ENCODE results near the gene BEST2.
"Not testable (repeated sequence)": the region's sequence is repeated elsewhere in the genome, so short reads cannot be mapped to it uniquely, and the experiment has no call there.

Gene BEST2

GRCh38 chr19:12788682-12789097, 37.1 kb downstream of the BEST2 start:
- peak; percentile 73 for DNase-seq

GRCh38 chr19:12789098-12789903, 37.7 kb downstream of the BEST2 start:
- DNase-seq, result no peak

- DNase-seq, result peak; percentile 96
These were observed 38.5 kb downstream of the BEST2 start for GRCh38 chr19:12789904-12790619.

- no peak for DNase-seq
These were observed 39.2 kb downstream of the BEST2 start for GRCh38 chr19:12790628-12791344.

GRCh38 chr19:12791345-12792050, 39.9 kb downstream of the BEST2 start, which contains the start of gene JUNB:
TSS of gene JUNB (plus strand) at chr19:12791486. CDS start at chr19:12791772, 286 bp downstream.
- peak; percentile 96 for DNase-seq

- peak; percentile 41 for DNase-seq
These were observed 40.7 kb downstream of the BEST2 start for GRCh38 chr19:12792051-12792852.

GRCh38 chr19:12792853-12793289, 41.3 kb downstream of the BEST2 start:
- DNase-seq, result no peak

GRCh38 chr19:12793290-12794195, 42.0 kb downstream of the BEST2 start:
- DNase-seq, result peak; percentile 93

- no peak for DNase-seq
These were observed 42.8 kb downstream of the BEST2 start for GRCh38 chr19:12794196-12794941.

GRCh38 chr19:12794971-12795381, 43.4 kb downstream of the BEST2 start:
- DNase-seq, result no peak

- peak; percentile 80 for DNase-seq
These were observed 44.8 kb downstream of the BEST2 start for GRCh38 chr19:12796146-12797071.

GRCh38 chr19:12797141-12797587, 45.6 kb downstream of the BEST2 start:
- no peak for DNase-seq

- DNase-seq, result not testable (repeated sequence)
These were observed 46.0 kb downstream of the BEST2 start for GRCh38 chr19:12797607-12798006.

GRCh38 chr19:12799742-12800465, 48.3 kb downstream of the BEST2 start:
- DNase-seq, result no peak

- DNase-seq, result no peak
These were observed 48.8 kb downstream of the BEST2 start for GRCh38 chr19:12800466-12800770.

GRCh38 chr19:12800923-12801465, 49.4 kb downstream of the BEST2 start:
- no peak for DNase-seq

- peak; percentile 64 for DNase-seq
These were observed 50.1 kb downstream of the BEST2 start, which contains the start of the genes PRDX2 and THSD8 for GRCh38 chr19:12801466-12802266. TSS of gene PRDX2 (minus strand) at chr19:12801800. CDS start at chr19:12801261, 539 bp downstream. TSS of gene THSD8 (plus strand) at chr19:12802069. CDS start at chr19:12802072, 3 bp downstream.

Data from fibroblast of upper back skin (primary cell).